Esophagus (tissue), 2 donors: ENCODE measurements around the gene CTBP1. TPM values are rescaled to one million over a fixed set of nuclear protein-coding genes. Genes with fewer than 3 reads are reported as not detected.
"Not testable (repeated sequence)": the region's sequence is repeated elsewhere in the genome, so short reads cannot be mapped to it uniquely, and the experiment has no call there.

Source experiments
- H3K27ac ChIP-seq, 2 donors: one replicate each; pipeline ENCODE4 v1.5.1; 2013; ENCODE audit warnings: low read depth in 2 of 2, mild to moderate bottlenecking in 2 of 2, inconsistent platforms in 1 of 2, low read length in 1 of 2, moderate library complexity in 1 of 2
- H3K27me3 ChIP-seq, 2 donors: one replicate each; pipeline ENCODE4 v1.6.1; 2013; ENCODE audit warnings: low read length in 2 of 2, control low read depth in 1 of 2, mild to moderate bottlenecking in 1 of 2; ENCODE audit not compliant: insufficient read depth in 2 of 2, control insufficient read depth in 1 of 2
- H3K36me3 ChIP-seq, 2 donors: one replicate each; pipeline ENCODE4 v1.6.1; 2013; ENCODE audit warnings: low read length in 1 of 2; ENCODE audit not compliant: control insufficient read depth in 2 of 2, insufficient read depth in 2 of 2
- H3K4me1 ChIP-seq, 2 donors: one replicate each; pipeline ENCODE4 v1.6.1; 2013; ENCODE audit warnings: low read length in 1 of 2; ENCODE audit not compliant: control insufficient read depth in 2 of 2, insufficient read depth in 2 of 2
- H3K4me3 ChIP-seq, 2 donors: one replicate each; pipeline ENCODE4 v1.5.1; 2013; ENCODE audit warnings: low read length in 2 of 2, mild to moderate bottlenecking in 2 of 2, low read depth in 1 of 2, moderate library complexity in 1 of 2
- H3K9me3 ChIP-seq, 2 donors: one replicate each; pipeline ENCODE4 v1.6.1; 2013; ENCODE audit warnings: mild to moderate bottlenecking in 2 of 2, low read depth in 1 of 2, low read length in 1 of 2, moderate library complexity in 1 of 2; ENCODE audit not compliant: control insufficient read depth in 2 of 2, insufficient read depth in 1 of 2
- WGBS, 2 donors: extraction: QIAGEN DNeasy Blood & Tissue Kit; methylation state at CpG; one replicate each; pipeline ENCODE4 v1.1.7; 2013; 5-methylcytosine and 5-hydroxymethylcytosine counted together
- polyA plus RNA-seq, 2 donors: library from polyadenylated mRNA; stranded (reverse); fragments of 200-250 nt; gene quantifications; one replicate each; pipeline ENCODE4 v1.2.3, GENCODE V29; 2013
- donor health status: healthy with polysubstance abuse.
- donor health status: Bipolar disorder and iron deficiency.

The CTBP1 gene
- polyA plus RNA-seq, 2 donors = 71.7 to 87.2 TPM

DNA sequence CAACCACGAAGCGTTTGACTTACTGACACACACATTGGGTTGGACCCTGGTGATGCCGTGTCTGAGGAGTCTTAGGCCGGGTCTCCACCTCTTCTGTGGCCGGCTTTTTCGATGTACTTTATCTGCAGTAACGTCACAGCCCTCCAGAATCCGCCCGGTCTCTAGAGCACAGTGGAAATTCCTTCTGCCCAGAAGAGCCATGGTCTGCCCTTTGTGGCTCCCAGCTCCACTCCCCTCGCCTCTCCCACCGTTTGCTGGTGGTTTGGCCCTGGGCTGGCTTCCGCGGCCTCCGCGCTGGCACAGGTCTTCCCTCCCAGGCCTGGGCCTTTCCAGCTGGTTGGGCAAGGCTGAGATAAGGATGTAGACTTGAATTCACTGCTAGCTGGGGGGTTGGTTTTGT, 45.1 kb upstream of the CTBP1 start:
- H3K4me1 ChIP-seq = peaks cover 11 to 37% of the 10 kb centered on the region in 2 donors
- no peaks in the 10 kb centered on the region for H3K27me3 ChIP-seq
- WGBS, 2 donors = 73 to 75% methylated on average over 15 of the region's 15 CpGs
- H3K9me3 ChIP-seq = no peaks in the 10 kb centered on the region
- H3K27ac ChIP-seq = no peak overlapping the region
- H3K36me3 ChIP-seq = peaks cover 3 to 20% of the 10 kb centered on the region in 2 donors
- no peak overlapping the region for H3K4me3 ChIP-seq

DNA sequence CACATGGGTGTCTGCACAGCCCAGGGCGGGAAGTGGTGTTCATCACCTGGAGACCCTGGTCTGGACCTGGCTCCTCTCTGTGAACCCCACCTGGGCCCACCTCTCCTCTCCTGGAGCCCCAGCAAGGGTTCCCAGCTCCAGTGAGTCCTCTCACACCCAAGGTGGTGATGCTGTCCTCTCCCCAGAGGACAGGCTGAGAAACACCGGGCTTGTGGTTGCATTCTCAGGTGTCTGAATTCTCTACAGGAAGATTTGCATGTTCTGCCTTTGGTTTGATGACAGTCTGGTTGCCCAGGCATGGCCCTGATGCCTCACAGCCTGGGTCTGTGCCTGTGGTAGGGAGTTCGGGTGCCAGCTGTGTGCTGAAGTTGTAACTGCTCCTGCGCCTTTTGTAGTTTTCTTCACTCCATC, 44.6 kb upstream of the CTBP1 start:
- Histone ChIP-seq H3K9me3 (no peaks in the 10 kb centered on the region), H3K36me3 (peaks cover 3 to 19% of the 10 kb centered on the region in 2 donors), H3K27ac (no peak overlapping the region), H3K4me1 (peaks cover 11 to 37% of the 10 kb centered on the region in 2 donors), H3K27me3 (no peaks in the 10 kb centered on the region), H3K4me3 (no peak overlapping the region)
- WGBS, 2 donors = 87 to 88% methylated on average over 4 of the region's 4 CpGs

DNA sequence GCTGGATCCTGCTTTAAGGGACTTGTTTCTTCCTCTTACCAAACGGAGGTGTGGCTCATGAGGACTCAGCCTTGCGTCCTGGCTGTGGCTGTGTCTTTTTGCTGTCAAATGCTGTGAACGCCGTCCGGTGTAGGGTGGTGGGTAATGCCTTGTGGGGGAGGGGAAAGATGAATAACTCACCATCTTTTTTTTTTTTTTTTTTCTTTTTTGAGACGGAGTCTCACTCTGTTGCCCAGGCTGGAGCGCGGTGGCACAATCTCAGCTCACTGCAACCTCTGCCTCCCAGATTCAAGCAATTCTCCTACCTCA, 43.7 kb upstream of the CTBP1 start:
- Histone ChIP-seq H3K36me3 (peaks cover 0 to 12% of the 10 kb centered on the region in 2 donors), H3K4me1 (peaks cover 11 to 36% of the 10 kb centered on the region in 2 donors), H3K27ac (peak overlapping the region in 1 of 2 donors; percentile 33)
- not testable (repeated sequence) for H3K27me3 ChIP-seq, H3K4me3 ChIP-seq, H3K9me3 ChIP-seq
- WGBS, 2 donors = 76 to 89% methylated on average over 7 to 8 of the region's 8 CpGs

- Histone ChIP-seq H3K27me3 (no peaks in the 10 kb centered on the region), H3K4me1 (peaks cover 10 to 32% of the 10 kb centered on the region in 2 donors), H3K27ac (peak overlapping the region in 1 of 2 donors; percentile 33), H3K36me3 (peaks cover 0 to 7% of the 10 kb centered on the region in 2 donors), H3K4me3 (no peak overlapping the region), H3K9me3 (no peaks in the 10 kb centered on the region)
- 69 to 74% methylated on average over 11 of the region's 11 CpGs for WGBS, 2 donors
These were observed 43.2 kb upstream of the CTBP1 start for GRCh38 chr4:1291996-1292702.

DNA sequence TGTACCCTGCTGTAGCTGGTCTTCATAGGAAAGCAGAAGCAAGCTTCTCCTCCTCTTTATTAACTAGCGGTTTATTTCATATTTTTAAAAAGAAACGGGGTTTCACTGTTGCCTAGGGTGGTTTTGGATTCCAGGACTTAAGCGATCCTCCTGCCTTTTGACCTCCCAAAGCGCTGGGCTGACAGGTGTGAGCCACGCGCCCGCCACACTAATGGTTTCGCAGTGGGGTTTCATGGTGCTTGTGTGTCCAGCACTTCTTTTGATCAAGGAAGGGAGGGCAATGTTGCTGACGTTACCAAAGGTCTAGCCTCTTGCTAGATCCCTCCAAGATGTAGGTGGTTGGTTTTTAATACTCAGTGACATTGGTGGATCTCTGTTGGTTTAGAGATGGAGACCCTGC, 42.2 kb upstream of the CTBP1 start:
- Histone ChIP-seq H3K4me1 (peaks cover 7 to 23% of the 10 kb centered on the region in 2 donors), H3K9me3 (no peaks in the 10 kb centered on the region), H3K4me3 (peak overlapping the region; percentile 93 to 99), H3K27ac (peak overlapping the region; percentile 92 to 93), H3K36me3 (peaks cover 0 to 2% of the 10 kb centered on the region in 2 donors), H3K27me3 (no peaks in the 10 kb centered on the region)
- WGBS, 2 donors = 55 to 58% methylated on average over 9 of the region's 9 CpGs

DNA sequence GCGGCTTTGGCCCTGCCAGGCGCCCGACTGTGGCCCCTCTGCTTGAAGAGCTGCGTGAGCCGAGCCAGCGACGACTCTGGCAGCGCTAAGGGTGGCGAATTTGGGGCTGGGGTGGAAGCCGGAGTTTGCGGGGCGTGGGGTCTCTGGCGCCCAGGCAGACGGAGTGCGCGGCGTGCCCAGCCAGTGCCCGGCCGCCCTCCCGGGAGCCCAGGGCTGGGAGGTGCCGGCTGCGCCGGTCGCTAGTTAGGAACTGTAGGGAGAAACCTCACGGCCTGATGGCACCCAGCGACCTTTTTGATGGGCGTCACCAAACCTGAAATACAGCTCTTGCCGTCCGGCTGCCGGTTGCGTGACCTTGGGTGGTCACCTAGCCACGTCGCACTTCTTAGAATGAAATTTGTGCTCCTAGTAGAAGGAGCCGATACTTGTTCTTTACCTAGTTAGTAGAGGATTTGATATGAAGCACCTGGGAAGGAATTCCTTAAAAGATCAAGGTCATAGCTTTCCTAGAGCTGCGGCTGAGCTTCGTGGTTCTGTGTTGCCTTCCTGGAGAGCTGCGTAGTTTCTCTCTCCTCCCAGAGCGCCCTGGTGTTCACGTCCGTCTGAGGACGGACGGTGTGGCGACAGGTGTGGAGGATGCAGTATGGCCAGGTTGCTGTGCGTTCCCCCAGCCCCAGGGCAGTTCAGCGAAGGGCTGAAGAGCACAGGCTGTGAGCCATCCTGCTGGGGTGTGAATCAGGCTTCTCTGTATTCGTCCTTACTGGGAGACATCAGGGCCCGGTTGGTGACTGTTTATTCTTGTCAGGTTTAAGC, 41.4 kb upstream of the CTBP1 start:
- H3K27me3 ChIP-seq = no peaks in the 10 kb centered on the region
- peak overlapping the region; percentile 92 to 93 for H3K27ac ChIP-seq
- peaks cover 7 to 23% of the 10 kb centered on the region in 2 donors for H3K4me1 ChIP-seq
- WGBS, 2 donors = 1% methylated on average over 41 to 47 of the region's 47 CpGs
- peak overlapping the region; percentile 93 to 99 for H3K4me3 ChIP-seq
- peaks cover 0 to 2% of the 10 kb centered on the region in 2 donors for H3K36me3 ChIP-seq
- no peaks in the 10 kb centered on the region for H3K9me3 ChIP-seq

DNA sequence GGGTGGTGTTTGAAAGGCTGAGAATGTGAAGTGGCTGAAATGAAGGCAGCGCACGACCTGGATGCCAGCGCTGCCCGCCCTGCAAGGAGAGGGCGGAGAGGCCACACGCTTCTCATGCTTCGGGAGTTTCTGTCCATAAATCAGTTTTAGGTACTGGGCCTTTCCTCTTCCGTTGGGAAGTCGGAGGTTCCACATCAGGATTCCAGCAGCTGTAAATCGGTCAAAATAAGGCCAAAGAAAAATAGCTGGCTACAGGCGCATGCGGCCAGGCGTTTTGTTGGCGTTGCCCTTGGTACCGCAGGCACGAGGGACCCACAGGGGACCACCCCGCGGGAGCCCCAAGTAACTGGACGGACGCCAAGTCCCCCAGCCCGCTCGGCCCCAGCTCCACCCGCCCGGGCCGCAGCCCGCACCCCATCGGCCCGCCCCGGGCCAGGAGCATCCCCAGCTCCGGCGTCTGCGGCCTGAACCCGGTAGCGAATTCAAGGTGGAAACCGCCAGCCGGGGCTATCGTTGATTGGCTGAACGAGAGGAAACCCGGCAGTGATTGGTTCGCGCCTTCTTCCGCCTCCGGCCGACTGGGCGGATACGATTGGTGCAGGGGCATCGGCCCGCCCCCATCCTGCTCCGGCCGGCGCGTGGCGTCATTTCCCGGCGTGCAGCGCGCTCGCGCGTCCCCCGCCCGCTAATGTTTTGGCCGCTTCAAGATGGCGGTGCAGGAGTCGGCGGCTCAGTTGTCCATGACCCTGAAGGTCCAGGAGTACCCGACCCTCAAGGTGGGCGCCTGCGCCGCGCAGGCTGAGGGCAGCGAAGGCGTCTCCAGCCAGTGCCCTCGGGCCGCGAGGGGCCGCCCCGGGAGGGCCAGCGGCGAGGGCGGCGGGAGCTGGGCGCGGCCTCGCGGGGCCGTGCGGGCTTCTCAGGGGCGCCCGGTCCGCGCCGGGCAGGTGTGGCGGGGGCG, 40.6 kb upstream of the CTBP1 start, which contains the start of gene MAEA:
TSS of gene MAEA (plus strand) at position 685 of the 958 bp plus-strand sequence. CDS start at position 708, 23 bp downstream.
- Histone ChIP-seq H3K36me3 (peaks cover 0 to 2% of the 10 kb centered on the region in 2 donors), H3K9me3 (no peaks in the 10 kb centered on the region), H3K4me1 (peaks cover 1 to 18% of the 10 kb centered on the region in 2 donors), H3K4me3 (peak within 1 kb of the TSS; percentile 93 to 99), H3K27ac (peak within 1 kb of the TSS; percentile 92 to 93), H3K27me3 (no peaks in the 10 kb centered on the region)
- 1% methylated on average over 94 to 95 of the region's 95 CpGs for WGBS, 2 donors

DNA sequence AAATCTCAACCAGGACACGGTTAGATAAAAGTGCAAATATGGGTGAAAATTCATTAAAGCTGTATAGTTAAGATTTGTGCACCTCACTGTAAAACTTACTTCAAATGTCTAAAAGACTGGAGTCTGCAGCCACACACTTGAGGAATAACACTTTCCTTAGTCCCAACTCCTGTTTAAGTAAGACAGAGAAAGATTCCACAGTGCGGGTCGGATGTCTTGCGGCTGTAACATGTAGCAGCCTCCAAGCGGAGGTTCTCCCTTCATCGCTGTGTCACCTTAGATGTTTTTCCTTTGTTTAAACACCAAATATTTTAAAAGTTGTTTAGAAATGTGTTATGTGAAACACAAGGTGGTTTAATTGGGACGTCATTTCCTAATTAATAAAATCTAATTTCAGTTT, 39.9 kb upstream of the CTBP1 start:
- Histone ChIP-seq H3K27me3 (no peaks in the 10 kb centered on the region), H3K4me1 (peaks cover 0 to 15% of the 10 kb centered on the region in 2 donors), H3K9me3 (no peaks in the 10 kb centered on the region), H3K27ac (peak overlapping the region in 1 of 2 donors; percentile 62), H3K4me3 (peak overlapping the region in 1 of 2 donors; percentile 93), H3K36me3 (no peaks in the 10 kb centered on the region)
- WGBS, 2 donors = 64 to 65% methylated on average over 7 of the region's 7 CpGs
